ENCODE measurements around the gene ORC5. TPM values are rescaled to one million over a fixed set of nuclear protein-coding genes. Genes with fewer than 3 reads are reported as not detected.

ORC5 gene
- total RNA-seq, 1 experiment from 2014 or later, result 21.0 TPM

GRCh38 chr7:104161244-104161643, 46.6 kb downstream of the ORC5 start:
- Mint-ChIP-seq H3K9me3 (no peaks in the 10 kb centered on the region), H3K27me3 (ENCODE audit: low read depth) (no peaks in the 10 kb centered on the region), H3K4me1 (no peaks in the 10 kb centered on the region), H3K27ac (no peak overlapping the region), H3K4me3 (no peak overlapping the region), H3K36me3 (peaks cover 23% of the 10 kb centered on the region)
- POLR2A ChIA-PET, result no interaction called here
- TF ChIP-seq MAX (CRISPR knock-in tag; IDR thresholded peaks at IDR 0.05) (no peak), KAT7 (CRISPR knock-in tag; IDR thresholded peaks at IDR 0.05; ENCODE audit: borderline replicate concordance) (no peak), MXD4 (CRISPR knock-in tag; IDR thresholded peaks at IDR 0.05; ENCODE audit: borderline replicate concordance) (no peak), ATF1 (CRISPR knock-in tag; IDR thresholded peaks at IDR 0.05) (no peak), PREB (CRISPR knock-in tag; IDR thresholded peaks at IDR 0.05; ENCODE audit: borderline replicate concordance) (no peak), FOXK1 (CRISPR knock-in tag; IDR thresholded peaks at IDR 0.05) (no peak), OVOL2 (CRISPR knock-in tag; IDR thresholded peaks at IDR 0.05; ENCODE audit: borderline replicate concordance) (no peak), USF1 (CRISPR knock-in tag; IDR thresholded peaks at IDR 0.05) (no peak), ZNF317 (CRISPR knock-in tag; IDR thresholded peaks at IDR 0.05; ENCODE audit: borderline replicate concordance, low read depth) (no peak)
- TF ChIP-seq, protein P1, sequence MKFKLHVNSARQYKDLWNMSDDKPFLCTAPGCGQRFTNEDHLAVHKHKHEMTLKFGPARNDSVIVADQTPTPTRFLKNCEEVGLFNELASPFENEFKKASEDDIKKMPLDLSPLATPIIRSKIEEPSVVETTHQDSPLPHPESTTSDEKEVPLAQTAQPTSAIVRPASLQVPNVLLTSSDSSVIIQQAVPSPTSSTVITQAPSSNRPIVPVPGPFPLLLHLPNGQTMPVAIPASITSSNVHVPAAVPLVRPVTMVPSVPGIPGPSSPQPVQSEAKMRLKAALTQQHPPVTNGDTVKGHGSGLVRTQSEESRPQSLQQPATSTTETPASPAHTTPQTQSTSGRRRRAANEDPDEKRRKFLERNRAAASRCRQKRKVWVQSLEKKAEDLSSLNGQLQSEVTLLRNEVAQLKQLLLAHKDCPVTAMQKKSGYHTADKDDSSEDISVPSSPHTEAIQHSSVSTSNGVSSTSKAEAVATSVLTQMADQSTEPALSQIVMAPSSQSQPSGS (CRISPR knock-in tag; IDR thresholded peaks at IDR 0.05; ENCODE audit: borderline replicate concordance, low read depth), result no peak
- TF ChIP-seq, protein P2, sequence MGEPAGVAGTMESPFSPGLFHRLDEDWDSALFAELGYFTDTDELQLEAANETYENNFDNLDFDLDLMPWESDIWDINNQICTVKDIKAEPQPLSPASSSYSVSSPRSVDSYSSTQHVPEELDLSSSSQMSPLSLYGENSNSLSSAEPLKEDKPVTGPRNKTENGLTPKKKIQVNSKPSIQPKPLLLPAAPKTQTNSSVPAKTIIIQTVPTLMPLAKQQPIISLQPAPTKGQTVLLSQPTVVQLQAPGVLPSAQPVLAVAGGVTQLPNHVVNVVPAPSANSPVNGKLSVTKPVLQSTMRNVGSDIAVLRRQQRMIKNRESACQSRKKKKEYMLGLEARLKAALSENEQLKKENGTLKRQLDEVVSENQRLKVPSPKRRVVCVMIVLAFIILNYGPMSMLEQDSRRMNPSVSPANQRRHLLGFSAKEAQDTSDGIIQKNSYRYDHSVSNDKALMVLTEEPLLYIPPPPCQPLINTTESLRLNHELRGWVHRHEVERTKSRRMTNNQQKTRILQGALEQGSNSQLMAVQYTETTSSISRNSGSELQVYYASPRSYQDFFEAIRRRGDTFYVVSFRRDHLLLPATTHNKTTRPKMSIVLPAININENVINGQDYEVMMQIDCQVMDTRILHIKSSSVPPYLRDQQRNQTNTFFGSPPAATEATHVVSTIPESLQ (CRISPR knock-in tag; IDR thresholded peaks at IDR 0.05), result no peak
- TF ChIP-seq, protein P3, sequence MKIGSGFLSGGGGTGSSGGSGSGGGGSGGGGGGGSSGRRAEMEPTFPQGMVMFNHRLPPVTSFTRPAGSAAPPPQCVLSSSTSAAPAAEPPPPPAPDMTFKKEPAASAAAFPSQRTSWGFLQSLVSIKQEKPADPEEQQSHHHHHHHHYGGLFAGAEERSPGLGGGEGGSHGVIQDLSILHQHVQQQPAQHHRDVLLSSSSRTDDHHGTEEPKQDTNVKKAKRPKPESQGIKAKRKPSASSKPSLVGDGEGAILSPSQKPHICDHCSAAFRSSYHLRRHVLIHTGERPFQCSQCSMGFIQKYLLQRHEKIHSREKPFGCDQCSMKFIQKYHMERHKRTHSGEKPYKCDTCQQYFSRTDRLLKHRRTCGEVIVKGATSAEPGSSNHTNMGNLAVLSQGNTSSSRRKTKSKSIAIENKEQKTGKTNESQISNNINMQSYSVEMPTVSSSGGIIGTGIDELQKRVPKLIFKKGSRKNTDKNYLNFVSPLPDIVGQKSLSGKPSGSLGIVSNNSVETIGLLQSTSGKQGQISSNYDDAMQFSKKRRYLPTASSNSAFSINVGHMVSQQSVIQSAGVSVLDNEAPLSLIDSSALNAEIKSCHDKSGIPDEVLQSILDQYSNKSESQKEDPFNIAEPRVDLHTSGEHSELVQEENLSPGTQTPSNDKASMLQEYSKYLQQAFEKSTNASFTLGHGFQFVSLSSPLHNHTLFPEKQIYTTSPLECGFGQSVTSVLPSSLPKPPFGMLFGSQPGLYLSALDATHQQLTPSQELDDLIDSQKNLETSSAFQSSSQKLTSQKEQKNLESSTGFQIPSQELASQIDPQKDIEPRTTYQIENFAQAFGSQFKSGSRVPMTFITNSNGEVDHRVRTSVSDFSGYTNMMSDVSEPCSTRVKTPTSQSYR (CRISPR knock-in tag; IDR thresholded peaks at IDR 0.05), result no peak
- TF ChIP-seq, protein P4, sequence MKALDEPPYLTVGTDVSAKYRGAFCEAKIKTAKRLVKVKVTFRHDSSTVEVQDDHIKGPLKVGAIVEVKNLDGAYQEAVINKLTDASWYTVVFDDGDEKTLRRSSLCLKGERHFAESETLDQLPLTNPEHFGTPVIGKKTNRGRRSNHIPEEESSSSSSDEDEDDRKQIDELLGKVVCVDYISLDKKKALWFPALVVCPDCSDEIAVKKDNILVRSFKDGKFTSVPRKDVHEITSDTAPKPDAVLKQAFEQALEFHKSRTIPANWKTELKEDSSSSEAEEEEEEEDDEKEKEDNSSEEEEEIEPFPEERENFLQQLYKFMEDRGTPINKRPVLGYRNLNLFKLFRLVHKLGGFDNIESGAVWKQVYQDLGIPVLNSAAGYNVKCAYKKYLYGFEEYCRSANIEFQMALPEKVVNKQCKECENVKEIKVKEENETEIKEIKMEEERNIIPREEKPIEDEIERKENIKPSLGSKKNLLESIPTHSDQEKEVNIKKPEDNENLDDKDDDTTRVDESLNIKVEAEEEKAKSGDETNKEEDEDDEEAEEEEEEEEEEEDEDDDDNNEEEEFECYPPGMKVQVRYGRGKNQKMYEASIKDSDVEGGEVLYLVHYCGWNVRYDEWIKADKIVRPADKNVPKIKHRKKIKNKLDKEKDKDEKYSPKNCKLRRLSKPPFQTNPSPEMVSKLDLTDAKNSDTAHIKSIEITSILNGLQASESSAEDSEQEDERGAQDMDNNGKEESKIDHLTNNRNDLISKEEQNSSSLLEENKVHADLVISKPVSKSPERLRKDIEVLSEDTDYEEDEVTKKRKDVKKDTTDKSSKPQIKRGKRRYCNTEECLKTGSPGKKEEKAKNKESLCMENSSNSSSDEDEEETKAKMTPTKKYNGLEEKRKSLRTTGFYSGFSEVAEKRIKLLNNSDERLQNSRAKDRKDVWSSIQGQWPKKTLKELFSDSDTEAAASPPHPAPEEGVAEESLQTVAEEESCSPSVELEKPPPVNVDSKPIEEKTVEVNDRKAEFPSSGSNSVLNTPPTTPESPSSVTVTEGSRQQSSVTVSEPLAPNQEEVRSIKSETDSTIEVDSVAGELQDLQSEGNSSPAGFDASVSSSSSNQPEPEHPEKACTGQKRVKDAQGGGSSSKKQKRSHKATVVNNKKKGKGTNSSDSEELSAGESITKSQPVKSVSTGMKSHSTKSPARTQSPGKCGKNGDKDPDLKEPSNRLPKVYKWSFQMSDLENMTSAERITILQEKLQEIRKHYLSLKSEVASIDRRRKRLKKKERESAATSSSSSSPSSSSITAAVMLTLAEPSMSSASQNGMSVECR (CRISPR knock-in tag; IDR thresholded peaks at IDR 0.05; ENCODE audit: borderline replicate concordance), result no peak
- TF ChIP-seq, protein P5, sequence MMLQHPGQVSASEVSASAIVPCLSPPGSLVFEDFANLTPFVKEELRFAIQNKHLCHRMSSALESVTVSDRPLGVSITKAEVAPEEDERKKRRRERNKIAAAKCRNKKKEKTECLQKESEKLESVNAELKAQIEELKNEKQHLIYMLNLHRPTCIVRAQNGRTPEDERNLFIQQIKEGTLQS (CRISPR knock-in tag; conservative IDR thresholded peaks at IDR 0.05), result no peak
- no peak for DNase-seq (ENCODE audit: low spot score)
- CTCF ChIA-PET, result no interaction called here
- no peak for ATAC-seq

Measured in WTC11 (cell line).